ENCODE results near the gene CTIF. TPM values are rescaled to one million over a fixed set of nuclear protein-coding genes. Genes with fewer than 3 reads are reported as not detected.
A peak's percentile ranks its signal among the peaks of the same experiment; 100 is the strongest.

CTIF gene
- total RNA-seq, 1 donor from 2014 or later = 72.4 TPM

DNA sequence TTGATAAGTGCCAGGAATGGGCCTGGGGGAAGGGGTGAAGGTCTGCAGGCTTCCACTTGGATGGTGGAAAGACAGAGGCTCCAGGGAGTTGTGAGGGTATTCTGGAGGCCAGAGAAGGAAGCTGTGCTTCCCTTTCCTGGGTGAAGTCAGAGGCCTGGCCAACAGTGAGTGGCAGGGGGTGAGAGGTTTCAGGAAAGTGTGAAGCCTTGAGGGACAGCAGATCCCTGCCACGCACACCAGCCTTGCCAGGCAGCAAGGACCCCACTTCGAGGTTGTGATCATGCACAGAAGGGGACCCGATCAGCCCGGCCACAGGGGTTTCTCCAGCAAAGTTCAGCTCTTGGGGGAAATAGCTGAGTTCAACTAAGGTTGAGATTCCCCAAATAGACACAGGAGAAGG lies 345.5 kb downstream of the CTIF start:
- Histone ChIP-seq H3K9me3 (no peaks in the 10 kb centered on the region), H3K27me3 (no peaks in the 10 kb centered on the region), H3K27ac (no peak overlapping the region), H3K4me1 (peaks cover 8% of the 10 kb centered on the region), H3K36me3 (no peaks in the 10 kb centered on the region), H3K4me3 (no peak overlapping the region)
- peak; percentile 45 for ATAC-seq
- intact Hi-C loops (cut with DNase I) = no loop called here
- DNase-seq = peak; percentile 40
- TF ChIP-seq, protein P1, sequence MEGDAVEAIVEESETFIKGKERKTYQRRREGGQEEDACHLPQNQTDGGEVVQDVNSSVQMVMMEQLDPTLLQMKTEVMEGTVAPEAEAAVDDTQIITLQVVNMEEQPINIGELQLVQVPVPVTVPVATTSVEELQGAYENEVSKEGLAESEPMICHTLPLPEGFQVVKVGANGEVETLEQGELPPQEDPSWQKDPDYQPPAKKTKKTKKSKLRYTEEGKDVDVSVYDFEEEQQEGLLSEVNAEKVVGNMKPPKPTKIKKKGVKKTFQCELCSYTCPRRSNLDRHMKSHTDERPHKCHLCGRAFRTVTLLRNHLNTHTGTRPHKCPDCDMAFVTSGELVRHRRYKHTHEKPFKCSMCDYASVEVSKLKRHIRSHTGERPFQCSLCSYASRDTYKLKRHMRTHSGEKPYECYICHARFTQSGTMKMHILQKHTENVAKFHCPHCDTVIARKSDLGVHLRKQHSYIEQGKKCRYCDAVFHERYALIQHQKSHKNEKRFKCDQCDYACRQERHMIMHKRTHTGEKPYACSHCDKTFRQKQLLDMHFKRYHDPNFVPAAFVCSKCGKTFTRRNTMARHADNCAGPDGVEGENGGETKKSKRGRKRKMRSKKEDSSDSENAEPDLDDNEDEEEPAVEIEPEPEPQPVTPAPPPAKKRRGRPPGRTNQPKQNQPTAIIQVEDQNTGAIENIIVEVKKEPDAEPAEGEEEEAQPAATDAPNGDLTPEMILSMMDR (IDR thresholded peaks at IDR 0.05) = no peak

DNA sequence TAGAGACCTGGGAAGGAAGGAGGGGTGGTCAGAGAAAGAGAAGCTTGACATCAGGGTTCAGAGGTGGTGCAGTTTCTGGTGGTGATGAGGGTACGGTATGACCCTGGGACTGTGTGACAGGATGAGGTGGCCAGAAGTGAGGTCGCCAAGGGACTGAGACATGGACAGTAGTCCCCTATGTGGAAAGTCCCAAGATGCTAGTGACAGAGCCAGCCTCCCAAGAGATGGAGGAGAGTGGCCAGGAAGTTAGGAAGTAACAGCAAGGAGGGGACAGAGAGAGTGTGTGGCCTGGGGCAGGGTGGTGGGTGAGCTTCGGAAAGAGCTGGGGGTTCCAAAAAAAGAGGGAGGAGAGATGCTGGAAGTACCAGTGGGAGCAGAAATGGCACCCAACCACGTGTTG lies 345.9 kb downstream of the CTIF start:
- Histone ChIP-seq H3K27me3 (no peaks in the 10 kb centered on the region), H3K4me3 (no peak overlapping the region), H3K36me3 (no peaks in the 10 kb centered on the region), H3K4me1 (peaks cover 5% of the 10 kb centered on the region), H3K9me3 (no peaks in the 10 kb centered on the region), H3K27ac (no peak overlapping the region)
- ATAC-seq (no peak), DNase-seq (no peak)
- TF ChIP-seq, protein P1 (IDR thresholded peaks at IDR 0.05) = no peak
- intact Hi-C loops (cut with DNase I) = no loop called here

DNA sequence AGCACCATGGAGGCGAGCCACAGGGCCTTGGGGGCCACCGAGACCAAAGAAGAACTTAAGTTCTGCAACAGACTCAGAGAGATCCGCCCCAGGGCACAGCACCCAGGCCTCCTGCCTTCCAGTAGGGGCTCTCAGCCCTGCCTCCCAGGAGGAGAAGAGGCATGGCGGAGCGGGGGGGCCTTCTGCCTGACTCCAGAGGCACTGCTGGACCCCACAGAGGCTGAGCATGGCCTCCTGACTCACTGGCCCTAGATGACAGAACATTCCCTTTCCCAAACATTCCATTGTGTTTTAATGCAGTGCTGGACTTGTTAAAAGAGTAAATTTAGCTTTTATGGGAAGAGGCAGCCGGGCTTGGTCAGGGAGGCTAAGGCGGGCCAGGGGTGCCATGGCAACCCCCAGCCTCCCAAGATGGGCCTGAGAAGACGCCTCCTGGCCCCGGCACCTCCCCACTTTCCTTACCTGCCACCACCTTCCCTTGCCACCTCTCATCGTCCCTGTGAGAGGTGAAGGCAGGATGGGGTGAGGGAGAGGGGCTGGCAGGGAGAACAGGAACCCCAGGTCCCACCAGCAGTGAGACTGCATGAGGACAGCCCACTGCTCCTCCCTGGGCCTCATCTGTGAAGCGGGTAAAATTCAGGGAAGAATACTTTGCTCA lies 346.6 kb downstream of the CTIF start:
- H3K4me3 ChIP-seq = no peak overlapping the region
- intact Hi-C loops (cut with DNase I) = no loop called here
- peaks cover 5% of the 10 kb centered on the region for H3K4me1 ChIP-seq
- H3K27me3 ChIP-seq = no peaks in the 10 kb centered on the region
- no peak overlapping the region for H3K27ac ChIP-seq
- DNase-seq = peak; percentile 49
- no peak for ATAC-seq
- H3K36me3 ChIP-seq = no peaks in the 10 kb centered on the region
- TF ChIP-seq, protein P1 (IDR thresholded peaks at IDR 0.05) = no peak
- H3K9me3 ChIP-seq = no peaks in the 10 kb centered on the region

DNA sequence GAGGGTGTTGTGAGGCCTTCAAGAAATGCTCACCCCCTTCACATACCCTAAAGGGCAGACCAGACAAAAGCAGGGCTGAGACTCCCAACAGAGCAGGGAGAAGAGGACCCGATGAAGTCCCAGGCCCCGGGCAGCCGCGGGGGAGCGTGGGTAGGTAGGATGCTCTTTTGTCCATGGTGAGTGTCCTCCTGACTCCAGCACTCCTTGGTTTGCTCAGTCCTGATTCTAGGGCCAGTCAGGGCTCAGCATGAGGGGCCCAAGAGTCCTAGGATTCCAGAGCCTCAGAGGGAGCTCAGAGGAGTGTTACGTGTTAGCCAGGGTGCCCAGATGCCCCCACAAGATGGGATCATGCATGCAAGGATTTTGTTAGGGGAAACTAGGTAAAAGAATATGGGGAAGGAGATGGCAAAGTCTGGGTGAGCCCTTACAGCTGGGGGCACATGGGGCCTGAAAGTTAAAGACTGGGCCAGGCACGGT lies 347.1 kb downstream of the CTIF start:
- Histone ChIP-seq H3K4me1 (peaks cover 5% of the 10 kb centered on the region), H3K27ac (no peak overlapping the region), H3K4me3 (no peak overlapping the region), H3K36me3 (no peaks in the 10 kb centered on the region), H3K9me3 (no peaks in the 10 kb centered on the region), H3K27me3 (no peaks in the 10 kb centered on the region)
- TF ChIP-seq, protein P1 (IDR thresholded peaks at IDR 0.05) = no peak
- ATAC-seq = no peak
- DNase-seq = peak; percentile 60
- intact Hi-C loops (cut with DNase I) = no loop called here

DNA sequence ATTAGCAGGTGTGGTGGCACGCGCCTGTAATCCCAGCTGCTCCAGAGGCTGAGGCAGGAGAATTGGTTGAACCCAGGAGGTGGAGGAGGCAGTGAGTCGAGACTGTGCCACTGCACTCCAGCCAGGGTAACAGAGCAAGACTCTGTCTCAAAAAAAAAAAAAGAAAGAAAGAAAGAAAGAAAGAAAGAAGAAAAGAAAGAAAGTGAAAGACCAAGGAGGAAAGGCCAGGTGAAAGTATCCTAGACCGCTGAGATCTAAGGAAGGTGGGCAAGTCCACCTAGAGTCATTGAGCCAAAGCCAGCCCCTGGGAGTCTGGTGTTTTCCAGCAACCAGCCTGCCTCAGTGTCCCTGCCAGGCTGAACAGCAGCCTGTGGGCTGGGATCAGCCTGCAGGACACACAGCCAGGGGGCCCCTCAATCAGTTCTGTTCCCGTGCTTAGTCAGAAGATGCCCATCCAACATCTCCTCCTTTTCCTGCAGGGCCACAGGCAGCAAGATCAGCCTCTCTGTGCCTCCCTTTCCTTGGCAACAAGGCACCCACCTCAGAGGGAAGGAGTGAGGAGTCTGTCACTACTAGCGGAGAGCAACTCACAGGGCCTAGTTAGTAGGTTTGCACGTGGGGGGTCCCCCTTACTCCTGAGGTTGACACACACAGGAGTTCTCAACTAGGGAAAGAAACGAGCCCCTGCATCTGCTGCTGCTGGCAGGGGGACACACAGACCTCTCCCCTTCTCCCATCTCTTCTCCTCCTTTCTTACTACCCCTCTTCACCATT lies 347.9 kb downstream of the CTIF start:
- Histone ChIP-seq H3K36me3 (no peaks in the 10 kb centered on the region), H3K4me1 (peaks cover 5% of the 10 kb centered on the region), H3K27ac (no peak overlapping the region), H3K4me3 (no peak overlapping the region), H3K9me3 (no peaks in the 10 kb centered on the region), H3K27me3 (no peaks in the 10 kb centered on the region)
- intact Hi-C loops (cut with DNase I) = no loop called here
- TF ChIP-seq, protein P1 (IDR thresholded peaks at IDR 0.05) = no peak
- DNase-seq (peak; percentile 38), ATAC-seq (no peak)

Measured in upper lobe of right lung (tissue), 1 donor.